Tibial nerve (tissue), 4 donors: ENCODE measurements around the gene MOB1B. TPM values are rescaled to one million over a fixed set of nuclear protein-coding genes. Genes with fewer than 3 reads are reported as not detected.
"Not testable (repeated sequence)": the region's sequence is repeated elsewhere in the genome, so short reads cannot be mapped to it uniquely, and the experiment has no call there.

Source experiments
- DNase-seq, 2 donors: peaks; one replicate each; pipeline ENCODE4 v3.0.0-alpha.2; 2019; ENCODE audit warnings: low spot score in 2 of 2
- H3K27ac ChIP-seq, 4 donors: fragments of 200-600 bp; sonication (generic) in 3 of 4; one replicate each; pipeline ENCODE4 v1.5.1; 2017 to 2019; ENCODE audit warnings: mild to moderate bottlenecking in 1 of 4
- H3K27me3 ChIP-seq, 2 donors: fragments of 200-600 bp; sonication (generic) in 1 of 2; one replicate each; pipeline versions ENCODE4 v1.5.1 to v1.6.0; 2017 to 2019
- H3K36me3 ChIP-seq, 3 donors: fragments of 200-600 bp; sonication (generic); one replicate each; pipeline ENCODE4 v1.5.1; 2018 to 2019
- H3K4me1 ChIP-seq, 4 donors: fragments of 200-600 bp; sonication (generic) in 3 of 4; one replicate each; pipeline ENCODE4 v1.5.1; 2017 to 2019
- H3K4me3 ChIP-seq, 4 donors: fragments of 200-600 bp; sonication (generic) in 3 of 4; one replicate each; pipeline ENCODE4 v1.5.1; 2017 to 2019; ENCODE audit warnings: mild to moderate bottlenecking in 1 of 4, moderate library complexity in 1 of 4
- H3K9me3 ChIP-seq, 4 donors: fragments of 200-600 bp; sonication (generic) in 3 of 4; one replicate each; pipeline ENCODE4 v1.5.1; 2017 to 2019
- CTCF ChIP-seq, 5 experiments: fragments of 200-600 bp in 3 of 5; fragments of 450-650 bp in 2 of 5; sonication (generic) in 3 of 5; IDR thresholded peaks; one replicate each; pipeline ENCODE4 v1.5.1; 2016 to 2019; ENCODE audit warnings: antibody characterized with exemption in 5 of 5, mild to moderate bottlenecking in 3 of 5, moderate library complexity in 2 of 5
- EP300 ChIP-seq, 2 donors: sonication (generic); formaldehyde crosslinking; IDR thresholded peaks; one replicate each; pipeline ENCODE4 v1.6.1; 2017; ENCODE audit warnings: antibody characterized with exemption in 2 of 2, mild to moderate bottlenecking in 1 of 2
- POLR2A ChIP-seq, 2 donors: fragments of 450-650 bp; IDR thresholded peaks; one replicate each; pipeline ENCODE4 v1.6.1; 2017; ENCODE audit warnings: antibody characterized with exemption in 2 of 2, mild to moderate bottlenecking in 2 of 2, moderate library complexity in 2 of 2
- WGBS, 2 donors: methylation state at CpG; one replicate each; pipeline ENCODE4 v1.1.5; 2018; 5-methylcytosine and 5-hydroxymethylcytosine counted together
- total RNA-seq, 4 donors: library from RNA; depleted of rRNA; stranded (reverse); fragments of >200 nt; gene quantifications; one replicate each; pipeline ENCODE4 v1.1.0, GENCODE V29; 2016

MOB1B gene
- total RNA-seq, 4 donors from 2014 or later, result 12.7 to 23.8 (median 18.2) TPM

- H3K27me3 ChIP-seq, result no peaks in the 10 kb centered on the region
- no peaks in the 10 kb centered on the region for H3K9me3 ChIP-seq
- H3K4me1 ChIP-seq, result peaks cover 0 to 8% (median 0%) of the 10 kb centered on the region in 4 donors
- DNase-seq, result no peak
- TF ChIP-seq CTCF (IDR thresholded peaks at IDR 0.05) (no peak), POLR2A (IDR thresholded peaks at IDR 0.05) (no peak)
- 83 to 86% methylated on average over 6 of the region's 6 CpGs for WGBS, 2 donors
- no peak overlapping the region for H3K27ac ChIP-seq
- no peak overlapping the region for H3K4me3 ChIP-seq
- peaks cover 0 to 13% (median 0%) of the 10 kb centered on the region in 3 donors for H3K36me3 ChIP-seq
These were observed 104.2 kb downstream of the MOB1B start for GRCh38 chr4:71006203-71006907.

DNA sequence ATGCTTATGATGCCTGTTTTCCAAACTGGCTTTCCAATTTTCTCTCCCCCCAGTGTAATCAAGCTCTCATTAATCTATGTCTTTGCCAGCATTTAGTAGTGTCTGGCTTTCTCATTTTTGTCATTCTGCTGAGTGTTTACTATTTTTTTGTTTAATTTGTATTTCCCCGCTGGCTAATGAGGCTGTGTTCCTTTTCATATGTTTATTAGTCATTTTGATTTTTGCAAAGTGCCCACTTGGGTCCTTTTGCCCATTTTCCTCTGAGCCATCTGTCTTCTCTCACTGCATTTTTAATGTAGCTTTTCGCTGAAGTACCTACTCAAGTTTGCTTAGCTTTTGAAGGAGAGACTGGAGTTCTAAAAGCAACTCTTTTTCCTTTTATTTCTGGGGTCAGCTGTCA is 106.0 kb downstream of the MOB1B start:
- H3K4me3 ChIP-seq, result no peak overlapping the region

DNA sequence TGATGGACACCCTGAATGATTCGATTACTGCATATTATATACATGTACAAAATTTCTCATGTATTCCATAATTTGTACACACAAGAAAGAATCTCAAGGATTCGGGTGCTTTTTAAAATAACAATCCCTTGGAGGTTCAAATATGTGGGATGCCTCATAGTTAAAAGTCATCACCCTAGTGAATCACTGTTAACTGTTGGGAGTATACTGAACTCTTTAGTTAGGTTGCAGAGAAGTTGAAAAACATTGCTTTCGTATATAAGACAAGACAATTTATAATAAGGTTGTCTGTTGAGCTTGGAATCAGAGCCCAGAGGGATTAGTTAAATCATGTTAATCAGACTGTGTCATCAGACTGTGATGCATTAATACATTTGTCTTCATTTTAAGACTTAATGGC is 106.9 kb downstream of the MOB1B start:
- Histone ChIP-seq H3K9me3 (no peaks in the 10 kb centered on the region), H3K27me3 (no peaks in the 10 kb centered on the region), H3K36me3 (peaks cover 0 to 7% (median 0%) of the 10 kb centered on the region in 3 donors), H3K4me3 (no peak overlapping the region), H3K27ac (no peak overlapping the region), H3K4me1 (peaks cover 0 to 8% (median 0%) of the 10 kb centered on the region in 4 donors)
- WGBS, 2 donors, result 64% methylated on average over 3 of the region's 3 CpGs
- TF ChIP-seq POLR2A (IDR thresholded peaks at IDR 0.05) (no peak), CTCF (IDR thresholded peaks at IDR 0.05) (no peak), EP300 (IDR thresholded peaks at IDR 0.05) (no peak)
- DNase-seq, result no peak

More for the DNA sequence above, 106.0 kb downstream of the MOB1B start:
- WGBS, 2 donors, result 94 to 97% methylated on average over 2 of the region's 2 CpGs
- Histone ChIP-seq H3K27me3 (no peaks in the 10 kb centered on the region), H3K27ac (no peak overlapping the region), H3K4me1 (peaks cover 0 to 8% (median 0%) of the 10 kb centered on the region in 4 donors), H3K36me3 (peaks cover 0 to 7% (median 0%) of the 10 kb centered on the region in 3 donors), H3K9me3 (no peaks in the 10 kb centered on the region)
- DNase-seq, result no peak
- TF ChIP-seq POLR2A (IDR thresholded peaks at IDR 0.05), result no peak
- TF ChIP-seq EP300 (IDR thresholded peaks at IDR 0.05), result no peak
- TF ChIP-seq CTCF (IDR thresholded peaks at IDR 0.05), result no peak

GRCh38 chr4:71009890-71010588 is 107.9 kb downstream of the MOB1B start:
- TF ChIP-seq EP300 (IDR thresholded peaks at IDR 0.05), result no peak
- TF ChIP-seq CTCF (IDR thresholded peaks at IDR 0.05), result peak; percentile 47 to 63 (median 55)
- H3K4me3 ChIP-seq, result no peak overlapping the region
- H3K4me1 ChIP-seq, result peaks cover 0 to 8% (median 0%) of the 10 kb centered on the region in 4 donors
- WGBS, 2 donors, result 6% methylated on average over 3 of the region's 3 CpGs
- no peaks in the 10 kb centered on the region for H3K9me3 ChIP-seq
- H3K27ac ChIP-seq, result no peak overlapping the region
- no peaks in the 10 kb centered on the region for H3K27me3 ChIP-seq
- DNase-seq, result no peak
- H3K36me3 ChIP-seq, result peaks cover 0 to 7% (median 0%) of the 10 kb centered on the region in 3 donors

DNA sequence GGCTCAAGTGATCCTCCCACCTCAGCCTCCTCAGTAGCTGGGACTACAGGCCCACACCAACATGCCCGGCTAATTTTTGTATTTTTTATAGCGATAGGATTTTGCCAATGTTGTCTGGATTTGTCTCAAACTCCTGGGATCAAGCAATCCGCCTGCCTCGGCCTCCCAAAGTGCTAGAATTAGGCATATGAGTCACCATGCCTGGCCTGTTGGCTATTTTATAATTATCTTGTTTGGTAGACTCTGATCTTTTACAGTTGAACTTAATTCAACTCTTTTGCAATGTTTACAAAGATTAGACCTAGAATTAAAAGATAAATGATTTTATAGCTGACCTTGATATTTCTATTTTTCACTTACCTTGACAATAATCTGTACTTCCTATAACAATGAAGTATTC is 109.3 kb downstream of the MOB1B start:
- H3K9me3 ChIP-seq, result no peaks in the 10 kb centered on the region
- peaks cover 0 to 8% (median 0%) of the 10 kb centered on the region in 4 donors for H3K4me1 ChIP-seq
- TF ChIP-seq POLR2A (IDR thresholded peaks at IDR 0.05) (no peak), EP300 (IDR thresholded peaks at IDR 0.05) (no peak), CTCF (IDR thresholded peaks at IDR 0.05) (no peak)
- peaks cover 0 to 7% (median 0%) of the 10 kb centered on the region in 3 donors for H3K36me3 ChIP-seq
- H3K27ac ChIP-seq, result no peak overlapping the region
- no peak overlapping the region for H3K4me3 ChIP-seq
- H3K27me3 ChIP-seq, result no peaks in the 10 kb centered on the region
- no peak for DNase-seq
- WGBS, 2 donors, result 94 to 100% methylated on average over 4 of the region's 4 CpGs

DNA sequence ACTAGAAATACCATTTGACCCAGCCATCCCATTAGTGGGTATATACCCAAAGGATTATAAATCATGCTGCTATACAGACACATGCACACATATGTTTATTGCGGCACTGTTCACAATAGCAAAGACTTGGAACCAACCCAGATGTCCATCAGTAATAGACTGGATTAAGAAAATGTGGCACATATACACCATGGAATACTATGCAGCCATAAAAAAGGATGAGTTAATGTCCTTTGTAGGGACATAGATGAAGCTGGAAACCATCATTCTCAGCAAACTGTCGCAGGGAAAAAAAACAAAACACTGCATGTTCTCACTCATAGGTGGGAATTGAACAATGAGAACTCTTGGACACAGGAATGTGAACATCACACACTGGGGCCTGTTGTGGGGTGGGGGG is 115.2 kb downstream of the MOB1B start:
- not testable (repeated sequence) for DNase-seq, H3K9me3 ChIP-seq, H3K36me3 ChIP-seq, H3K4me3 ChIP-seq, H3K4me1 ChIP-seq, H3K27ac ChIP-seq, H3K27me3 ChIP-seq
- 97 to 98% methylated on average over 2 of the region's 2 CpGs for WGBS, 2 donors
